Type B pancreatic cell (in vitro differentiated cells): ENCODE measurements around the gene RELL2. TPM values are rescaled to one million over a fixed set of nuclear protein-coding genes. Genes with fewer than 3 reads are reported as not detected.

Source experiments
- DNase-seq: peaks from one replicate; pipeline ENCODE4 v3.0.0; 2021; ENCODE audit warnings: mixed read lengths; ENCODE audit not compliant: unreplicated experiment; ENCODE audit errors: extremely low spot score
- H3K27ac Mint-ChIP-seq: 2 replicates; pipeline ENCODE4 v1.8.0; 2021; ENCODE audit warnings: mild to moderate bottlenecking, mixed read lengths
- H3K27me3 Mint-ChIP-seq: 2 replicates; pipeline ENCODE4 v1.8.0; 2021; ENCODE audit warnings: mixed read lengths
- H3K36me3 Mint-ChIP-seq: 2 replicates; pipeline ENCODE4 v1.8.0; 2021; ENCODE audit warnings: mixed read lengths
- H3K4me1 Mint-ChIP-seq: one replicate; pipeline ENCODE4 v1.8.0; 2021; ENCODE audit warnings: mixed read lengths; ENCODE audit not compliant: unreplicated experiment
- H3K4me3 Mint-ChIP-seq: 2 replicates; pipeline ENCODE4 v1.8.0; 2021; ENCODE audit warnings: mild to moderate bottlenecking, mixed read lengths
- H3K9me3 Mint-ChIP-seq: 2 replicates; pipeline ENCODE4 v1.8.0; 2021; ENCODE audit warnings: mixed read lengths
- CTCF ChIP-seq: fragments of 200-600 bp; sonication (generic); conservative IDR thresholded peaks from 2 replicates; pipeline ENCODE4 v1.5.0; 2021; ENCODE audit warnings: antibody characterized with exemption, mild to moderate bottlenecking
- total RNA-seq: library from RNA; stranded (reverse); gene quantifications from 2 replicates; pipeline ENCODE4 v1.2.1, GENCODE V29; 2021; ENCODE audit warnings: low replicate concordance

RELL2 gene
- total RNA-seq, 1 donor from 2014 or later, result 8.1 TPM

- H3K27me3 Mint-ChIP-seq, result peaks cover 3% of the 10 kb centered on the region
- H3K4me3 Mint-ChIP-seq, result peak overlapping the region; percentile 82
- no peak overlapping the region for H3K27ac Mint-ChIP-seq
- no peak for DNase-seq
- H3K36me3 Mint-ChIP-seq, result no peaks in the 10 kb centered on the region
- TF ChIP-seq CTCF, result no peak
- H3K9me3 Mint-ChIP-seq, result no peaks in the 10 kb centered on the region
- H3K4me1 Mint-ChIP-seq, result peaks cover 16% of the 10 kb centered on the region
Observed at GRCh38 chr5:141680751-141681201, 44.0 kb downstream of the RELL2 start.

- no peak for TF ChIP-seq CTCF
- H3K9me3 Mint-ChIP-seq, result no peaks in the 10 kb centered on the region
- peak overlapping the region; percentile 79 for H3K27ac Mint-ChIP-seq
- peaks cover 16% of the 10 kb centered on the region for H3K4me1 Mint-ChIP-seq
- no peaks in the 10 kb centered on the region for H3K36me3 Mint-ChIP-seq
- peaks cover 3% of the 10 kb centered on the region for H3K27me3 Mint-ChIP-seq
- DNase-seq, result no peak
- peak overlapping the region; percentile 82 for H3K4me3 Mint-ChIP-seq
Observed at GRCh38 chr5:141681295-141681694, 44.5 kb downstream of the RELL2 start.

- DNase-seq, result no peak
- peaks cover 16% of the 10 kb centered on the region for H3K4me1 Mint-ChIP-seq
Observed at GRCh38 chr5:141681695-141682641, 45.2 kb downstream of the RELL2 start, which contains the start of gene ARAP3. Gene ARAP3, minus strand, starts transcription at chr5:141682230. Its CDS starts 1,744 bp downstream, at chr5:141680486.

GRCh38 chr5:141683596-141684141, 46.9 kb downstream of the RELL2 start:
- peaks cover 5% of the 10 kb centered on the region for H3K27me3 Mint-ChIP-seq
- H3K4me1 Mint-ChIP-seq, result peaks cover 16% of the 10 kb centered on the region
- no peak overlapping the region for H3K27ac Mint-ChIP-seq
- DNase-seq, result no peak
- H3K36me3 Mint-ChIP-seq, result no peaks in the 10 kb centered on the region
- TF ChIP-seq CTCF, result no peak
- no peaks in the 10 kb centered on the region for H3K9me3 Mint-ChIP-seq
- H3K4me3 Mint-ChIP-seq, result no peak overlapping the region

More at GRCh38 chr5:141681695-141682641, 45.2 kb downstream of the RELL2 start, which contains the start of gene ARAP3:
- Mint-ChIP-seq H3K9me3 (no peaks in the 10 kb centered on the region), H3K27ac (peak within 1 kb of the TSS; percentile 79), H3K27me3 (peaks cover 3% of the 10 kb centered on the region), H3K36me3 (no peaks in the 10 kb centered on the region), H3K4me3 (peak within 1 kb of the TSS; percentile 82)
- TF ChIP-seq CTCF, result no peak

GRCh38 chr5:141685591-141685990, 48.8 kb downstream of the RELL2 start:
- peaks cover 15% of the 10 kb centered on the region for H3K4me1 Mint-ChIP-seq
- no peaks in the 10 kb centered on the region for H3K9me3 Mint-ChIP-seq
- no peak for TF ChIP-seq CTCF
- no peak overlapping the region for H3K27ac Mint-ChIP-seq
- no peak for DNase-seq
- H3K36me3 Mint-ChIP-seq, result no peaks in the 10 kb centered on the region
- peaks cover 22% of the 10 kb centered on the region for H3K27me3 Mint-ChIP-seq
- no peak overlapping the region for H3K4me3 Mint-ChIP-seq
